ENCODE measurements around the gene DBET. TPM values are rescaled to one million over a fixed set of nuclear protein-coding genes. Genes with fewer than 3 reads are reported as not detected.
A peak's percentile ranks its signal among the peaks of the same experiment; 100 is the strongest.
"Not testable (repeated sequence)": the region's sequence is repeated elsewhere in the genome, so short reads cannot be mapped to it uniquely, and the experiment has no call there.

DBET gene
- total RNA-seq, 4 donors from 2014 or later: not detected

GRCh38 chr4:190020790-190021717, 43.2 kb upstream of the DBET start:
- TF ChIP-seq EP300 (IDR thresholded peaks at IDR 0.05; ENCODE audit: low read depth) (no peak), POLR2AphosphoS5 (IDR thresholded peaks at IDR 0.05) (no peak), CTCF (IDR thresholded peaks at IDR 0.05) (no peak), POLR2A (IDR thresholded peaks at IDR 0.05) (no peak)
- Histone ChIP-seq H3K4me3 (peak overlapping the region in 1 of 4 donors; percentile 29), H3K9me3 (no peaks in the 10 kb centered on the region), H3K4me1 (peaks cover 0 to 24% (median 7%) of the 10 kb centered on the region in 4 donors), H3K36me3 (no peaks in the 10 kb centered on the region), H3K27me3 (peaks cover 68% of the 10 kb centered on the region), H3K27ac (no peak overlapping the region)
- WGBS, 2 donors (ENCODE audit: low coverage in 1 of 2): 13% methylated on average over 35 of the region's 55 CpGs; no CpG with 5 or more reads in 1 of the 2 donors
- DNase-seq: peak; percentile 17
- in situ Hi-C loops (cut with MboI; ENCODE audit: low pct_ligation_motif_present in 1 of 4, low pct_unique_long_range_greater_than_20kb in 1 of 4, low sequenced_read_pairs in 3 of 4) (no loop called here), intact Hi-C loops (cut with DNase I; ENCODE audit: low total_unique reads) (no loop called here)

GRCh38 chr4:190021973-190022372, 42.3 kb upstream of the DBET start:
- H3K36me3 ChIP-seq; in situ Hi-C loops (cut with MboI; ENCODE audit: low pct_ligation_motif_present in 1 of 4, low pct_unique_long_range_greater_than_20kb in 1 of 4, low sequenced_read_pairs in 3 of 4); H3K4me3 ChIP-seq; H3K9me3 ChIP-seq; H3K27ac ChIP-seq; DNase-seq; intact Hi-C loops (cut with DNase I; ENCODE audit: low total_unique reads): not testable (repeated sequence)
- Histone ChIP-seq H3K4me1 (peaks cover 0 to 24% (median 7%) of the 10 kb centered on the region in 4 donors), H3K27me3 (peaks cover 59% of the 10 kb centered on the region)
- WGBS, 2 donors (ENCODE audit: low coverage in 1 of 2): 58% methylated on average over 21 of the region's 39 CpGs; no CpG with 5 or more reads in 1 of the 2 donors

- H3K4me3 ChIP-seq: peak overlapping the region in 1 of 4 donors; percentile 40
- WGBS, 2 donors (ENCODE audit: low coverage in 1 of 2): 40% methylated on average over 39 of the region's 47 CpGs; no CpG with 5 or more reads in 1 of the 2 donors
- H3K36me3 ChIP-seq; H3K9me3 ChIP-seq; DNase-seq; in situ Hi-C loops (cut with MboI; ENCODE audit: low pct_ligation_motif_present in 1 of 4, low pct_unique_long_range_greater_than_20kb in 1 of 4, low sequenced_read_pairs in 3 of 4); H3K27ac ChIP-seq; intact Hi-C loops (cut with DNase I; ENCODE audit: low total_unique reads): not testable (repeated sequence)
- peaks cover 51% of the 10 kb centered on the region for H3K27me3 ChIP-seq
- peaks cover 0 to 24% (median 7%) of the 10 kb centered on the region in 4 donors for H3K4me1 ChIP-seq
Observed at GRCh38 chr4:190022614-190023281, 41.6 kb upstream of the DBET start.

- H3K4me1 ChIP-seq: not testable (repeated sequence)
Observed at GRCh38 chr4:190027156-190027555, 37.1 kb upstream of the DBET start, which contains the start of gene FRG2. TSS of gene FRG2 (minus strand) at chr4:190027256. CDS start at chr4:190027204, 52 bp downstream.

GRCh38 chr4:190031264-190031663, 33.0 kb upstream of the DBET start:
- DNase-seq; in situ Hi-C loops (cut with MboI; ENCODE audit: low pct_ligation_motif_present in 1 of 4, low pct_unique_long_range_greater_than_20kb in 1 of 4, low sequenced_read_pairs in 3 of 4); H3K4me3 ChIP-seq; H3K27ac ChIP-seq; H3K36me3 ChIP-seq; H3K9me3 ChIP-seq; intact Hi-C loops (cut with DNase I; ENCODE audit: low total_unique reads); H3K4me1 ChIP-seq: not testable (repeated sequence)
- peaks cover 21% of the 10 kb centered on the region for H3K27me3 ChIP-seq
- WGBS, 2 donors (ENCODE audit: low coverage in 1 of 2): 63% methylated on average over 3 of the region's 5 CpGs; no CpG with 5 or more reads in 1 of the 2 donors

More at GRCh38 chr4:190027156-190027555, 37.1 kb upstream of the DBET start, which contains the start of gene FRG2:
- H3K27me3 ChIP-seq; H3K4me3 ChIP-seq; in situ Hi-C loops (cut with MboI; ENCODE audit: low pct_ligation_motif_present in 1 of 4, low pct_unique_long_range_greater_than_20kb in 1 of 4, low sequenced_read_pairs in 3 of 4); intact Hi-C loops (cut with DNase I; ENCODE audit: low total_unique reads); DNase-seq; H3K27ac ChIP-seq; H3K36me3 ChIP-seq; H3K9me3 ChIP-seq: not testable (repeated sequence)
- no CpG with 5 or more reads among the region's 10 CpGs for WGBS, 2 donors (ENCODE audit: low coverage in 1 of 2)

Data from transverse colon (tissue), 4 donors.